GM06990 (cell line): Measurements from ENCODE around the gene SLC46A2.

Source experiments
- DNase-seq: peaks from one replicate; pipeline ENCODE4 v3.0.0-alpha.2; 2011; ENCODE audit not compliant: insufficient read length; ENCODE audit errors: extremely low read depth
- H3K27me3 ChIP-seq: replicated peaks from 2 replicates; pipeline ENCODE4 v1.6.0; 2011; ENCODE audit warnings: low read length; ENCODE audit not compliant: control insufficient read depth, insufficient read depth
- H3K36me3 ChIP-seq: 2 replicates; pipeline ENCODE4 v1.5.1; 2011; ENCODE audit warnings: low read length; ENCODE audit not compliant: control insufficient read depth, insufficient read depth
- H3K4me3 ChIP-seq: replicated peaks from 2 replicates; pipeline ENCODE4 v1.5.1; 2011; ENCODE audit warnings: low read depth, mild to moderate bottlenecking, control low read depth, low read length
- CTCF ChIP-seq: IDR thresholded peaks from 2 replicates; pipeline ENCODE4 v1.5.1; 2011; ENCODE audit warnings: low read length, control low read depth, mild to moderate bottlenecking, inconsistent platforms; ENCODE audit not compliant: insufficient read depth, poor library complexity, severe bottlenecking

The SLC46A2 gene

DNA sequence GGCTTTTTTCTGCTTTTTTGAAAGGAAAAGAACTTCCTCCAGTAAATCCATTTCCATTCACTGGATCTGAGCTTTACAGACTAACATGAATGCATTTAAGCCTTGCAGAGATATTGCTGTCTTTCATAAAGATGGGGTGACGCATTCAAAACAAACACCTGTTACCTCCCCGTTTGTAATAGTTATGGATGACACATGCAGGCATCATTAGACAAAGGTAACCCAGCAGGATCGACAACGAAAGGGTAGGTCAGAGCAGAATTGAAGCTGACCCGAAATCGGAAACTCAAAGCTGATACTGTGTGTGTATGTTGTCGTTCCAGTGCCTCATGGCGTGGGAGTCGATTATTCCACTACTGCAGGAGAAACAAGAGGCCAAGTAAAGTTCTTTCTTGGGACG, 22.2 kb downstream of the SLC46A2 start:
- TF ChIP-seq CTCF, result no peak
- H3K36me3 ChIP-seq, result no peaks in the 10 kb centered on the region
- no peak for DNase-seq
- no peaks in the 10 kb centered on the region for H3K27me3 ChIP-seq
- H3K4me3 ChIP-seq, result no peak overlapping the region

DNA sequence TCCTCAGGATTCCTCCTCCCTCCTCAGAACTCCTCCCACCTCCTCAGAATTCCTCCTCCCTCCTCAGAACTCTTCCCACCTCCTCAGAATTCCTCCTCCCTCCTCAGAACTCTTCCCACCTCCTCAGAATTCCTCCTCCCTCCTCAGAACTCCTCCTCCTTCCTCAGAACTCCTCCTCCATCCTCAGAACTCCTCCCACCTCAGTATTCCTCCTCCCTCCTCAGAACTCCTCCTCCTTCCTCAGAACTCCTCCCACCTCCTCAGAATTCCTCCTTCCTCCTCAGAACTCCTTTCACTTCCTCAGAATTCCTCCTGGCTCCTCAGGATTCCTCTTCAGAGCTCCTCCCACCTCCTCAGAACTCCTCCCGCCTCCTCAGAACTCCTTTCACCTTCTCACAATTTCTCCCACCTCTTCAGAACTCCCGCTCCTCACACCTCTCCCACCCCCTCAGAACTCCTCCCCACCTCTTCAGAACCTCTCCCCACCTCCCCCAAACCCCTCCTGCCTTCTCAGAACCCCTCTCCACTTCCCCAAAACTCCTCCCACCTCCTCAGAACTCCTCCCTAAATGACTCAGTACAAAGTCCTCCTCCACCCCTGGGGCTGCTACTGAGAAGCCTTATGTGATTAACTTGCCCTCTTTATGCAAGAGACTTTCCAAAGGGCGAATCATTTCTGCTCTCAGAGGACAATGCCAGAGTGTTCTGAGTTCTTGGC, 23.2 kb downstream of the SLC46A2 start:
- Histone ChIP-seq H3K36me3 (no peaks in the 10 kb centered on the region), H3K4me3 (no peak overlapping the region), H3K27me3 (no peaks in the 10 kb centered on the region)
- TF ChIP-seq CTCF, result no peak
- DNase-seq, result no peak

DNA sequence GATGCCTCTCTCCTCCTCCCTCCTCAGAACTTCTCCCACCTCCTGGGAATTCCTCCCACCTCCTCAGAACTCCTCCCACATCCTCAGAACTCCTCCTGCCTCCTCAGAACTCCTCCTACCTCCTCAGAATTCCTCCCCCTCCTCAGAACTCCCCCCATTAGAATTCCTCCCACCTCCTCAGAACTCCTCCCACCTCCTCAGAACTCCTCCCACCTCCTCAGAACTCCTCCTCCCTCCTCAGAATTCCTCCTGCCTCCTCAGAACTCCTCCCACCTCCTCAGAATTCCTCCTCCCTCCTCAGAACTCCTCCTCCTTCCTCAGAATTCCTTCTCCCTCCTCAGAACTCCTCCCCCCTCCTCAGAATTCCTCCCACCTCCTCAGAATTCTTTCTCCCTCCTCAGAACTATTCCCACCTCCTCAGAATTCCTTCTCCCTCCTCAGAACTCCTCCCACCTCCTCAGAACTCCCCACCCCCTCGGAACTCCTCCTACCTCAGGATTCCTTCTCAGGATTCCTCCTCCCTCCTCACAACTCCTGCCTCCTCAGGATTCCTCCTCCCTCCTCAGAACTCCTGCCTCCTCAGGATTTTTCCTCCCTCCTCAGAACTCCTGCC, 23.9 kb downstream of the SLC46A2 start:
- DNase-seq, result no peak
- Histone ChIP-seq H3K4me3 (no peak overlapping the region), H3K27me3 (no peaks in the 10 kb centered on the region), H3K36me3 (no peaks in the 10 kb centered on the region)
- no peak for TF ChIP-seq CTCF

DNA sequence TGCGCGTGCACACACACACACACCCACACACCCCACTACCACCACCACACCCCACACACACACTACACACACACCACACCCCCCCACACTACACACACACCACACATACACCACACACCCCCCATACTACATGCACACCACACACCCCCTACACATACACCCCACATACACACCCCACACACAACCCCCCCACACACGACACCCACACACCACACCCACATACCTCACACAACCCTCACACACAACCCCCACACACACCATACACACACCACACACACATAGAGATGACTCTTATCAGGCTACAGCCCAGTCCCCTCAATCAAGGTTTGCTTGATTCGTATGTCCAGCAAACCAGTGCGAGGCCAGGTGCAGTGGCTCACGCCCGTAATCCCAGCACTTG, 25.7 kb downstream of the SLC46A2 start:
- H3K36me3 ChIP-seq, result no peaks in the 10 kb centered on the region
- no peak for DNase-seq
- no peak for TF ChIP-seq CTCF
- no peaks in the 10 kb centered on the region for H3K27me3 ChIP-seq
- no peak overlapping the region for H3K4me3 ChIP-seq

- Histone ChIP-seq H3K4me3 (no peak overlapping the region), H3K27me3 (no peaks in the 10 kb centered on the region), H3K36me3 (no peaks in the 10 kb centered on the region)
- TF ChIP-seq CTCF, result no peak
- DNase-seq, result no peak
Observed at GRCh38 chr9:112864403-112864802, 26.3 kb downstream of the SLC46A2 start.
